Measurements from ENCODE around the gene SPEG.

- TF ChIP-seq CTCF (IDR thresholded peaks at IDR 0.05), result no peak
- TF ChIP-seq POLR2A (IDR thresholded peaks at IDR 0.05), result no peak
Measured at GRCh38 chr2:219419012-219419324, 15.7 kb upstream of the SPEG start.
